Small intestine (tissue), 7 donors: ENCODE data around the gene LSMEM2. TPM values are rescaled to one million over a fixed set of nuclear protein-coding genes. Genes with fewer than 3 reads are reported as not detected.

Source experiments
- DNase-seq, 2 donors: peaks; one replicate each; pipeline versions ENCODE4 v3.0.0 to v3.0.0-alpha.2; 2013
- FAIRE-seq: peaks from 2 replicates; lab custom pipeline; 2012; peaks lifted over from hg19 to GRCh38; lab: Jason Lieb, UNC
- H3K27ac ChIP-seq, 3 donors: one replicate each; pipeline ENCODE4 v1.5.1; 2013; ENCODE audit warnings: low read length in 2 of 3, mild to moderate bottlenecking in 2 of 3, control low read depth in 1 of 3, inconsistent platforms in 1 of 3, low read depth in 1 of 3, moderate library complexity in 1 of 3
- H3K27me3 ChIP-seq, 3 donors: one replicate each; pipeline ENCODE4 v1.6.1; 2013; ENCODE audit warnings: low read length in 3 of 3, inconsistent platforms in 1 of 3; ENCODE audit not compliant: control insufficient read depth in 3 of 3, insufficient read depth in 3 of 3
- H3K36me3 ChIP-seq, 3 donors: one replicate each; pipeline ENCODE4 v1.6.1; 2013; ENCODE audit warnings: low read length in 3 of 3, inconsistent platforms in 1 of 3, low read depth in 1 of 3, mild to moderate bottlenecking in 1 of 3, moderate library complexity in 1 of 3; ENCODE audit not compliant: control insufficient read depth in 3 of 3, insufficient read depth in 2 of 3
- H3K4me1 ChIP-seq, 3 donors: one replicate each; pipeline ENCODE4 v1.6.1; 2013; ENCODE audit warnings: low read length in 2 of 3, inconsistent platforms in 1 of 3, low read depth in 1 of 3, mild to moderate bottlenecking in 1 of 3, moderate library complexity in 1 of 3; ENCODE audit not compliant: control insufficient read depth in 3 of 3, insufficient read depth in 2 of 3
- H3K4me3 ChIP-seq, 3 donors: one replicate each; pipeline ENCODE4 v1.5.1; 2013; ENCODE audit warnings: low read length in 3 of 3, control low read depth in 1 of 3, inconsistent platforms in 1 of 3, low read depth in 1 of 3, mild to moderate bottlenecking in 1 of 3, moderate library complexity in 1 of 3
- H3K9me3 ChIP-seq, 2 donors: one replicate each; pipeline ENCODE4 v1.6.1; 2013; ENCODE audit warnings: low read depth in 1 of 2, low read length in 1 of 2; ENCODE audit not compliant: control insufficient read depth in 2 of 2, insufficient read depth in 1 of 2
- WGBS, 3 donors: extraction: QIAGEN DNeasy Blood & Tissue Kit; methylation state at CpG; one replicate each; pipeline ENCODE4 v1.1.7; 2013; 5-methylcytosine and 5-hydroxymethylcytosine counted together
- polyA plus RNA-seq, 4 donors: library from polyadenylated mRNA; stranded (reverse) in 3 of 4; unstranded in 1 of 4; fragments of 200-250 nt in 3 of 4; fragments of 120-200 nt in 1 of 4; gene quantifications; one replicate each; pipeline versions ENCODE4 v1.2.1 to v1.2.3, GENCODE V29; 2013
- donor health status: healthy with polysubstance abuse.
- donor health status: control.
- donor health status: control.
- donor health status: Bipolar disorder and iron deficiency.
- donor health status: healthy.

The LSMEM2 gene
- polyA plus RNA-seq, 4 donors = 0.21 to 0.54 (median 0.30) TPM; not detected in 1

DNA sequence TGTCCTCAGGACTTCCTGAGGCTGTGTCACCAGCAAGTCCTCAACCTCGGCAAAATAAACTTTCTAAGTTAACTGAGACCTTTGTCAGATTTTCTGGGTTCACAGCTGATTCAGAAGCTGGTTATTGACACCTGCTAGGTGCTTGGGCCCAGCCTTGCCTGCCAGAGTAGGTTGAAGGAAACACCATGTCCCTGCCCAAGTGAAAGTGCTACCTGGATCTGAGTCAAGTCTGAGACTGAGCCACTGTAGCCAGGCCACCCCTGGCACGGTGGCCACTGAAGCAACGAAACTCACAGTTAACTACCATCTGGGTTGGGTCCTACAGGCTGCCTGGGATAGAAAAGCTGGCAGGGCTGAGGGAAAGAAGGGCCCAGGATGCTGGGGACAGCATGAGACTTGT is 35.5 kb downstream of the LSMEM2 start:
- H3K36me3 ChIP-seq = peaks cover 0 to 48% (median 0%) of the 10 kb centered on the region in 3 donors
- H3K27me3 ChIP-seq = no peaks in the 10 kb centered on the region
- peaks cover 0 to 5% of the 10 kb centered on the region in 2 donors for H3K9me3 ChIP-seq
- FAIRE-seq (no peak), DNase-seq (no peak)
- H3K4me3 ChIP-seq = no peak overlapping the region
- WGBS, 3 donors = 77 to 81% (median 80%) methylated on average over 3 of the region's 3 CpGs
- no peak overlapping the region for H3K27ac ChIP-seq
- peaks cover 0 to 32% (median 4%) of the 10 kb centered on the region in 3 donors for H3K4me1 ChIP-seq

DNA sequence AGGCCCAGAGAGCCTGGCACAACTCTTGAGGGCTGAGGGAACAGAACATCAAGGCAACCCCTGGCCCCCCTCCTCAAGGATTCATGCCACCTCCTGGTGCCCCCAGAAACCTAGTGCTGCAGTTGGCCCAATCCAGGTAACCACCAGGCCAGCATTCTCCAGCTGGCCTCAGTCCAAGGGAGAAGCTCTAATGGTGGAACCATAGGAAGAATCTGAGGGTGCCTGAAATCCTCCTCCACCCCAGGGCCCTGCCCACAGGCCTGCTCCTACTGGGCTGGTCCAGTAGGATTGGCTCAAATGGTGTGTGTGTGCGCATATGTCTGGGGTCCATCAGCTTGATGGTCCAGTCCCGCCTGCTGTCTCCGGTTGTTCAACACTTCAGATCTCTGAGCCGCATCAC is 35.9 kb downstream of the LSMEM2 start:
- no peak for DNase-seq
- no peaks in the 10 kb centered on the region for H3K9me3 ChIP-seq
- H3K27me3 ChIP-seq = no peaks in the 10 kb centered on the region
- H3K36me3 ChIP-seq = peaks cover 0 to 53% (median 0%) of the 10 kb centered on the region in 3 donors
- H3K4me3 ChIP-seq = no peak overlapping the region
- no peak overlapping the region for H3K27ac ChIP-seq
- H3K4me1 ChIP-seq = peaks cover 0 to 37% (median 4%) of the 10 kb centered on the region in 3 donors
- no peak for FAIRE-seq
- 95 to 100% (median 97%) methylated on average over 4 of the region's 4 CpGs for WGBS, 3 donors

DNA sequence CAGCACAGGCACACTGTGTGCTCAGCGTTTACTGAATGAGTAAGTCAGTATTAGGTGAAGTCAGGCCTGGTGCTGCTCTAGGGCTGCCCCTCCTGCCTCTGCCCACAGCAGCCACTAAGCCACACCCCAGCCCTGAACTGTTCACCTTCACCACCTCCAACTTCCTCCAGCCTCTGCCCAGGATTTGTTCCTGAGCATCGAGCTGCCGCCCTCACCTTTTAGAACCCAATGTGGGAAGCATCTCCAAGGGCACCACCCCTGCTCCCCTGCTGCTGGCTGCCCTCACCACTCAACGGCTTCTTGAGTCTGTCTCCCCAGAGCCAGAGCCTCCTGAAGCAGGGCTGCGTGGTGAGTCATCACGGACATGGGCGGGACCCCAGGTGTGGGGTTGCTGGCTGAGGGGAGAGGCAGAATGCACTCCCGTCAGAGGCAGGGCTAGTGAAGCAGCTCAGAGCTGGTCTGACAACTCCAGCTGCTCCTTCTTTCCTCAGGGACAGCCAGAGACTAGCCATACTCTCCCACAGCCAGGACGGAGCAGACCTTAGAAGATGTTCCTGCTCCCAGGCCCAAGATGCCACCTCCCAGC is 37.9 kb downstream of the LSMEM2 start:
- Histone ChIP-seq H3K4me3 (no peak overlapping the region), H3K36me3 (peaks cover 0 to 60% (median 0%) of the 10 kb centered on the region in 3 donors), H3K27ac (peak overlapping the region; percentile 84 to 90 (median 85)), H3K4me1 (peaks cover 3 to 44% (median 5%) of the 10 kb centered on the region in 3 donors), H3K9me3 (no peaks in the 10 kb centered on the region), H3K27me3 (no peaks in the 10 kb centered on the region)
- no peak for FAIRE-seq
- 8 to 45% (median 22%) methylated on average over 9 of the region's 9 CpGs for WGBS, 3 donors
- DNase-seq = peak; percentile 91 to 92

DNA sequence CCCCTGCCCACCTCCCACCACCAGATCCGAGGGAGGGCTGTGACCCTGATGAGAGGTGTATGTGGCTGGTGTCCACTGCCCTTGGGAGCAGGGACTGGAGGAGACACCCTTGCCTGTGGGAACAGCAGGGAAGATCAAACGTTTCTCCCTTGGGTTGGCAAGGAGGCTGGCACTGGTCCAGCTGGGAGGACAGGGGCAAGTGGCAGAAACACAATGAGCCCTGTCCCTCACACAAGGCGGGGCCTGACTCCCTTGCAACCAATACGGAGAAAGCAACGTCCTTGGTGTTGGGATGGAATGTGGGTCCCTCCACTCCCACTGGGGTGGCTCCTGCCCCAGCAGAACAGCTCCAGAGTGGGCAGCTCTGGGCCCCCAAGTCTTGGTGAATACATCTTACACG is 38.4 kb downstream of the LSMEM2 start:
- peak; percentile 24 to 64 for DNase-seq
- H3K36me3 ChIP-seq = peaks cover 0 to 60% (median 0%) of the 10 kb centered on the region in 3 donors
- no peak overlapping the region for H3K4me3 ChIP-seq
- no peaks in the 10 kb centered on the region for H3K9me3 ChIP-seq
- FAIRE-seq = no peak
- no peaks in the 10 kb centered on the region for H3K27me3 ChIP-seq
- peaks cover 3 to 49% (median 5%) of the 10 kb centered on the region in 3 donors for H3K4me1 ChIP-seq
- H3K27ac ChIP-seq = peak overlapping the region; percentile 84 to 90 (median 85)
- WGBS, 3 donors = 21 to 50% (median 44%) methylated on average over 6 of the region's 6 CpGs

DNA sequence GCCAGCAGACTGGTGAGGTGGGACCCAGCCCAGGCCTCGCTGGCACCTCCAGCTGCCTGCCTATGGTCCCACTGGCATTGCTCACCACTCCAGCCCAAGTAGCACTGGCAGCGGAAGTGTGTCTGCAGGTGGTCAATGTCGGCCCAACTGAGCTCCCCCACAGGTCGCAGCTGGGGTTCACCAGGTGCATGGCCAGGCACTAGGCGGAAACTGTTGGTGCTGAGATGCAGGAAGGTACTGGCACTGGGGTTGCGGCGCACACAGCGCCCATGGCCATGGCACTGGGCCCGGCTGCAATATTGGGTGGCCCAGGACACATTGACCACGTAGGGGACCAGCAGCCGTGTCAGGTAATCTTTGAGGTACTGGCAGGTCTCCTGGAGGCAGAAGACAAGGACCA is 39.3 kb downstream of the LSMEM2 start:
- WGBS, 3 donors = 78 to 84% (median 82%) methylated on average over 11 of the region's 11 CpGs
- no peak for FAIRE-seq
- H3K27ac ChIP-seq = no peak overlapping the region

DNA sequence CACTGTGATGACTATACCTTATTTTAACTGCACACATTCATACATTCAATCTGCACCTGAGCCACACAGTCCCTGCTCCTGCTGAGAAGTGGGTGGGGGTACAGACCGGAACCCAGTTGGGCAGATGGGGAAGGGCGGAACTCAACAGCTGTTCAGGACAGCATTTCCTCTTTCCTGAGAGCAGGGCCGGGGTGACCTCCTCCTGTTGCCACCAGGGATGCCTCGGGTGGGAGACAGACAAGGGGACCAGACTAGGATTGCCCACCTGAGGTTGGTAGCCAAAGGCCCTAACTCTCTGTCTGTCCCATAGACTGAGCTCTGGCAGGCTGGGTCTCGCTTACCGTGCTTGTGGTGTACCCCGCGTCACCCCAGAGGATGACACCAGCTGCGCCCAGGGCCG is 39.7 kb downstream of the LSMEM2 start:
- DNase-seq (no peak), FAIRE-seq (no peak)
- Histone ChIP-seq H3K4me1 (peaks cover 3 to 62% (median 5%) of the 10 kb centered on the region in 3 donors), H3K27ac (no peak overlapping the region), H3K27me3 (no peaks in the 10 kb centered on the region), H3K9me3 (no peaks in the 10 kb centered on the region), H3K36me3 (peaks cover 0 to 60% (median 0%) of the 10 kb centered on the region in 3 donors), H3K4me3 (no peak overlapping the region)
- WGBS, 3 donors = 78 to 83% (median 81%) methylated on average over 10 of the region's 10 CpGs

More for the DNA sequence above, 39.3 kb downstream of the LSMEM2 start:
- Histone ChIP-seq H3K9me3 (no peaks in the 10 kb centered on the region), H3K36me3 (peaks cover 0 to 60% (median 0%) of the 10 kb centered on the region in 3 donors), H3K27me3 (no peaks in the 10 kb centered on the region), H3K4me1 (peaks cover 3 to 58% (median 5%) of the 10 kb centered on the region in 3 donors), H3K4me3 (no peak overlapping the region)
- DNase-seq = no peak

DNA sequence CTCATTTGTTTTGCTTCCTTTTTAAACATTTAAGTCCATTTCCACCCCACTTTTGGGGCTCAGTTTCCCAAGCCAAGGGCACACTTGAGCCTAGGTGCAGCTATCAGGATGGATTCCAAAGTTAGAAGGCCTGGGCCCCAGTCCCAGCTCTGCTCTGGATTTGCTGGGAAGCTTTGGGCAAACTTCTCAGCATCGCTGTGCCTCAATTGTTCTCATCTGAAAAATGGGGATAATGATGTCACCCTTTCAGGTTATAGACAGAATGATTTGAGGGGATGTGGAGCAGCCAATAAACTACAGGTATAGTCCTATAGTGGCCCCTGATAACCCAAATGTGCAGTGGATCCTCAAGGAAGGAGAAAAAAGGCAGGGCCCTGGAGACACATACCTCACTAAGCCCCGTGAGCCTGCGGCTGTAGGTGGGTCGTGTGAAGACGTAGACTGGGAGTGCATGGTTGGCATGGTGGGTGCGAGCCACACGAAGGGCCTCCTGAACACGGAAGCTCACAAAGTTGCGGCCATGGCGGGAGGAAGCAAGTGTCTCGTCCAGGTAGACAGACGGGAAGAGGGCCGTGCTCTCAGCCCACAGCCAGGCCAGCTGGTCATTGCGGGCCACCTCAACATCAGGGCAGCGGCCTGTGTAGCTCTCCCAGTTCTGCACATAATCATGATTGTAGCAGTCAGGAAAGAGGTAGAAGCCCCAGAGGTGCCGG is 40.5 kb downstream of the LSMEM2 start:
- no peak for DNase-seq
- H3K4me1 ChIP-seq = peaks cover 3 to 70% (median 5%) of the 10 kb centered on the region in 3 donors

DNA sequence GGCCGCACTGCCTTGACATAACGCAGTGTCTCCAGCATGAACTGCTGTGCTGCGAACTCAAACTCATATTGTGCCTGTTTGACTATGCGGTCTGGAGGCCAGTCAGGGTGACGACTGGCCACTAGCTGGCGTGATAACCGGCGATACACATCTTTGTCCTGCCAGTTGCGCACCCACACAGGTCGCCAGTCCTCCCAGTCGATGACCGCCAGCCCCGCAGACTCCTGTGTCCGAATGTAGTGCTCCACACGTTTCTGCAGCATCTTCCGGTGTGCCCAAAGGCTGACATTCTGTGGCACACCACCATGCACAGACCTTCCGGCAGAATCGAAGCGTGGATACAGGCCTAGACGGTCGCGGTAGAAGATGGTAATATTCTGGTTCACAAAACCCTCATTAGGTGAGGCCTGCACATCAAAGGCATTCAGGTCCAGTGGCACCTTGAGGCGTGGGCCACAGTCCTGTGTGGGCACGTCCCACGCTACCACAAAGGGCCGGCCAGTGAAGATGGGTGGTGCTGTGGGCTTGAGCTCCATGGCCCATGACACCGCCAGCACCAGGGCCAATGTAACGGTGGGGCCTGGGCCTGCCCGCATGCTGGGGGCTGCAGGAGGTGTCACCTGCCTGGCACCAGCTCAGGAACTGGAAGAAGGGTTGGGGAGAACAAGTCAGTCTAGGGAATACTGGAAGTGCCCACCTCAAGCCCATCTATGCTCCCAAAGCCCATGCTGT is 41.2 kb downstream of the LSMEM2 start:
- H3K9me3 ChIP-seq = no peaks in the 10 kb centered on the region
- FAIRE-seq (no peak), DNase-seq (no peak)
- 77 to 85% (median 81%) methylated on average over 29 of the region's 29 CpGs for WGBS, 3 donors
- peaks cover 3 to 71% (median 5%) of the 10 kb centered on the region in 3 donors for H3K4me1 ChIP-seq
- peak overlapping the region; percentile 61 to 72 (median 69) for H3K4me3 ChIP-seq
- no peaks in the 10 kb centered on the region for H3K27me3 ChIP-seq
- H3K27ac ChIP-seq = peak overlapping the region; percentile 35 to 96 (median 94)
- peaks cover 0 to 55% (median 3%) of the 10 kb centered on the region in 3 donors for H3K36me3 ChIP-seq

More for the DNA sequence above, 40.5 kb downstream of the LSMEM2 start:
- peaks cover 0 to 58% (median 3%) of the 10 kb centered on the region in 3 donors for H3K36me3 ChIP-seq
- H3K27ac ChIP-seq = no peak overlapping the region
- no peak overlapping the region for H3K4me3 ChIP-seq
- H3K9me3 ChIP-seq = no peaks in the 10 kb centered on the region
- FAIRE-seq = no peak
- no peaks in the 10 kb centered on the region for H3K27me3 ChIP-seq
- 85 to 95% (median 92%) methylated on average over 16 of the region's 16 CpGs for WGBS, 3 donors
